B cell (primary cell): Measurements from ENCODE around the gene ABHD13. TPM values are rescaled to one million over a fixed set of nuclear protein-coding genes. Genes with fewer than 3 reads are reported as not detected.

Experiments used
- ATAC-seq: fragments of 200-7000 bp; cut with Tn5 transposase; one replicate; pipeline ENCODE4 v1.10.0; 2021; ENCODE audit warnings: low read depth, mild to moderate bottlenecking, moderate number of reproducible peaks, moderate library complexity
- CTCF ChIA-PET: fragments of 350-600 bp; sonication (Branson Sonifier 250); formaldehyde crosslinking; loops from one replicate; lab custom pipeline; 2021; ENCODE audit warnings: antibody characterized with exemption, inconsistent platforms; lab: Charles Lee
- POLR2A ChIA-PET: fragments of 350-600 bp; sonication (Branson Sonifier 250); formaldehyde crosslinking; loops from one replicate; lab custom pipeline; 2021; ENCODE audit warnings: antibody characterized with exemption; lab: Charles Lee
- DNase-seq: peaks from one replicate; pipeline ENCODE4 v3.0.0; 2013
- H2AFZ ChIP-seq: 2 replicates; pipeline ENCODE4 v1.6.1; 2012; ENCODE audit warnings: mild to moderate bottlenecking, low read depth, low read length; ENCODE audit not compliant: insufficient read depth, poor library complexity, severe bottlenecking
- H3K27ac ChIP-seq, 2 donors: 1 replicate in 1 of 2; 2 replicates in 1 of 2; pipeline ENCODE4 v1.5.1; 2012 to 2013; ENCODE audit warnings: low read length in 2 of 2, mild to moderate bottlenecking in 2 of 2, moderate library complexity in 1 of 2
- H3K27me3 ChIP-seq, 4 experiments: fragments of 200-600 bp in 1 of 4; sonication (generic) in 1 of 4; replicated peaks in 1 of 4; 1 replicate in 2 of 4; 2 replicates in 2 of 4; pipeline versions ENCODE4 v1.6.1 to v1.7.0; 2013 to 2016; ENCODE audit warnings: low read length in 3 of 4, mild to moderate bottlenecking in 2 of 4, mixed read lengths in 1 of 4, moderate library complexity in 1 of 4; ENCODE audit not compliant: insufficient read depth in 4 of 4, control insufficient read depth in 3 of 4; ENCODE audit errors: control extremely low read depth in 1 of 4
- H3K36me3 ChIP-seq, 2 experiments: replicated peaks in 1 of 2; 1 replicate in 1 of 2; 2 replicates in 1 of 2; pipeline versions ENCODE4 v1.6.1 to v1.7.1; 2013; ENCODE audit warnings: low read length in 1 of 2; ENCODE audit not compliant: insufficient read depth in 2 of 2, control insufficient read depth in 1 of 2; ENCODE audit errors: control extremely low read depth in 1 of 2, extremely low read depth in 1 of 2
- H3K4me1 ChIP-seq, 2 donors: fragments of 200-600 bp in 1 of 2; sonication (generic) in 1 of 2; 1 replicate in 1 of 2; 2 replicates in 1 of 2; pipeline versions ENCODE4 v1.5.1 to v1.6.1; 2013 to 2017; ENCODE audit warnings: low read length in 2 of 2; ENCODE audit not compliant: control insufficient read depth in 2 of 2, insufficient read depth in 2 of 2
- H3K4me2 ChIP-seq: replicated peaks from 2 replicates; pipeline ENCODE3; 2012; ENCODE audit warnings: mild to moderate bottlenecking, low read depth, low read length; ENCODE audit not compliant: poor library complexity, severe bottlenecking
- H3K4me3 ChIP-seq, 5 experiments: fragments of 200-600 bp in 1 of 5; sonication (generic) in 1 of 5; 1 replicate in 3 of 5; 2 replicates in 2 of 5; pipeline versions ENCODE4 v1.5.1 to v1.7.0; 2011 to 2016; ENCODE audit warnings: low read length in 4 of 5, mild to moderate bottlenecking in 4 of 5, low read depth in 2 of 5, control low read depth in 1 of 5, moderate library complexity in 1 of 5; ENCODE audit not compliant: insufficient read depth in 1 of 5; ENCODE audit errors: control extremely low read depth in 1 of 5, extremely low read depth in 1 of 5
- H3K79me2 ChIP-seq: fragments of 200-600 bp; sonication (generic); one replicate; pipeline ENCODE4 v1.6.0; 2016; ENCODE audit warnings: low read length; ENCODE audit not compliant: control insufficient read depth, insufficient read depth
- H3K9ac ChIP-seq: fragments of 200-600 bp; sonication (generic); 2 replicates; pipeline ENCODE4 v1.6.1; 2017; ENCODE audit warnings: mild to moderate bottlenecking, low read length, moderate library complexity
- H3K9me3 ChIP-seq, 3 donors: one replicate each; pipeline versions ENCODE4 v1.6.1 to v1.7.1; 2013; ENCODE audit warnings: low read length in 2 of 3; ENCODE audit not compliant: control insufficient read depth in 2 of 3, insufficient read depth in 1 of 3; ENCODE audit errors: control extremely low read depth in 1 of 3
- H4K20me1 ChIP-seq: 2 replicates; pipeline ENCODE4 v1.6.0; 2012; ENCODE audit warnings: mild to moderate bottlenecking, low read length; ENCODE audit not compliant: insufficient read depth, control insufficient read depth, poor library complexity, severe bottlenecking
- H3K27ac Mint-ChIP-seq: one replicate; pipeline ENCODE4 v1.8.0; 2021; ENCODE audit warnings: mixed read lengths
- H3K27me3 Mint-ChIP-seq: one replicate; pipeline ENCODE4 v1.8.0; 2021; ENCODE audit warnings: mixed read lengths
- H3K4me1 Mint-ChIP-seq: one replicate; pipeline ENCODE4 v1.8.0; 2021; ENCODE audit warnings: mixed read lengths
- H3K4me3 Mint-ChIP-seq: one replicate; pipeline ENCODE4 v1.8.0; 2021; ENCODE audit warnings: mixed read lengths
- H3K9me3 Mint-ChIP-seq: one replicate; pipeline ENCODE4 v1.8.0; 2022; ENCODE audit warnings: mixed read lengths; ENCODE audit not compliant: insufficient read depth
- EZH2 ChIP-seq: IDR thresholded peaks from 2 replicates; pipeline ENCODE4 v1.6.1; 2012; ENCODE audit warnings: borderline replicate concordance, low read depth, mild to moderate bottlenecking, moderate library complexity, low read length; ENCODE audit not compliant: insufficient read depth, poor library complexity, severe bottlenecking
- WGBS: methylation state at CpG from one replicate; pipeline ENCODE4 v1.1.5; 2013; ENCODE audit warnings: missing lambda C conversion rate; ENCODE audit not compliant: insufficient coverage; 5-methylcytosine and 5-hydroxymethylcytosine counted together
- intact Hi-C: fragments of 100-400 bp; cut with micrococcal nuclease; formaldehyde crosslinking; loops from one replicate; pipeline ENCODE4 v1.10.0; 2022
- polyA plus RNA-seq: library from polyadenylated mRNA; depleted of rRNA; stranded (reverse); fragments of >200 nt; gene quantifications from 2 replicates; pipeline ENCODE4 v1.2.3, GENCODE V29; 2012
- total RNA-seq, 2 donors: library from RNA; stranded (reverse); fragments of 120-200 nt in 1 of 2; gene quantifications; 1 replicate in 1 of 2; 2 replicates in 1 of 2; pipeline versions ENCODE4 v1.2.3 to v1.2.4, GENCODE V29; 2013 to 2022
- TF ChIP-seq, protein P1 (sequence below): fragments of 200-600 bp; IDR thresholded peaks from one replicate; pipeline ENCODE4 v1.8.0; 2022; ENCODE audit warnings: antibody characterized with exemption, mild to moderate bottlenecking

The ABHD13 gene
- total and polyA plus RNA-seq, 2 donors (not counting 1 experiment from before 2014, with no cell fraction given), result 6.2 to 14.6 TPM

DNA sequence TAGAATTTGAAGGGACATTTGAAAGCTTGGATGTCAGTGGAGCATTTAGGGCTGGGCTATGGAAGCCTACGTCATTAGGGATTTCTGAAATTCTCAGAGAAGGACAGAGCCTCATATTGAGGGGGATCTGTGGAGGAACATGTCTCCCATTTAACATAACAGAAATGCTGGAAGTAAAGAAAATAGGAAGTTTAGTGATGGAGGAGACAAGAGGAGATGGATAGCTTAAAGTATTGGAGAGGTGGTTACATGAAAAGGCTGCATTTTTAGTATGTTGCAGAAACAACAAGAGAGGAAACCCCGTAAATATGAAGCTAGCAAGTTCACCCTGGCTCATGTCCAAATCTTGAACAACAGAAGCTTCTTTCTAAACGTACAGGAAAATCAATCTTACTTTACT, 27.3 kb upstream of the ABHD13 start:
- DNase-seq, result no peak
- TF ChIP-seq, protein P1, sequence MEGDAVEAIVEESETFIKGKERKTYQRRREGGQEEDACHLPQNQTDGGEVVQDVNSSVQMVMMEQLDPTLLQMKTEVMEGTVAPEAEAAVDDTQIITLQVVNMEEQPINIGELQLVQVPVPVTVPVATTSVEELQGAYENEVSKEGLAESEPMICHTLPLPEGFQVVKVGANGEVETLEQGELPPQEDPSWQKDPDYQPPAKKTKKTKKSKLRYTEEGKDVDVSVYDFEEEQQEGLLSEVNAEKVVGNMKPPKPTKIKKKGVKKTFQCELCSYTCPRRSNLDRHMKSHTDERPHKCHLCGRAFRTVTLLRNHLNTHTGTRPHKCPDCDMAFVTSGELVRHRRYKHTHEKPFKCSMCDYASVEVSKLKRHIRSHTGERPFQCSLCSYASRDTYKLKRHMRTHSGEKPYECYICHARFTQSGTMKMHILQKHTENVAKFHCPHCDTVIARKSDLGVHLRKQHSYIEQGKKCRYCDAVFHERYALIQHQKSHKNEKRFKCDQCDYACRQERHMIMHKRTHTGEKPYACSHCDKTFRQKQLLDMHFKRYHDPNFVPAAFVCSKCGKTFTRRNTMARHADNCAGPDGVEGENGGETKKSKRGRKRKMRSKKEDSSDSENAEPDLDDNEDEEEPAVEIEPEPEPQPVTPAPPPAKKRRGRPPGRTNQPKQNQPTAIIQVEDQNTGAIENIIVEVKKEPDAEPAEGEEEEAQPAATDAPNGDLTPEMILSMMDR, result no peak
- TF ChIP-seq EZH2, result no peak

DNA sequence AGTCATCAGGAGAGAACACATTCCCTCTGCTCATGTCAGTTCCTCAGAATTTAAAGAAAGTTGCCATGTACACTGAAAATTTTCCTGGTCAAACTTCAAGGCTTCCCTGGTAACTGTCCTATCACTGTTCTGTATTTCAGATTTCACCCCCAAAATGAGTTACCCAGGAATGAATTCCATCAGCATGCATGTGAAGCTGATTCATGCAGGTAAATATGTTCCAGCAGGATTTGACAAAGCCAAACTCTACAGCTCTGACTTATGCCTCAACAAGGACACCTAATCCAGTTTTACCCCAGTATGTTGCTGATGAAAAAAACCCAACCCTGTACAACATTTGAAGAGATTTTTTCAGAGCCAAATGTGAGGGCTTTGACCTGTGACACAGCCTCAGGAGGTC, 24.4 kb upstream of the ABHD13 start:
- H3K4me1 Mint-ChIP-seq, result peaks cover 2% of the 10 kb centered on the region
- Histone ChIP-seq H3K27me3 (no peaks in the 10 kb centered on the region), H3K27ac (no peak overlapping the region), H3K9ac (no peak overlapping the region), H4K20me1 (no peaks in the 10 kb centered on the region), H3K9me3 (peaks cover 2 to 25% (median 21%) of the 10 kb centered on the region in 3 donors), H3K4me2 (no peak overlapping the region), H3K36me3 (no peaks in the 10 kb centered on the region), H3K4me1 (no peaks in the 10 kb centered on the region), H2AFZ (no peak overlapping the region), H3K4me3 (no peak overlapping the region), H3K79me2 (no peaks in the 10 kb centered on the region)
- H3K4me3 Mint-ChIP-seq, result no peak overlapping the region
- ATAC-seq (no peak), DNase-seq (no peak)
- TF ChIP-seq EZH2, result no peak
- TF ChIP-seq, protein P1, result no peak
- H3K9me3 Mint-ChIP-seq, result peaks cover 11% of the 10 kb centered on the region
- H3K27me3 Mint-ChIP-seq, result peaks cover 3% of the 10 kb centered on the region
- POLR2A ChIA-PET, result no interaction called here
- intact Hi-C loops, result no loop called here
- CTCF ChIA-PET, result interaction anchor here (0.5 to 1.0 kb wide), 2 partner anchors 35 to 38 kb away, joined by 4 to 5 read pairs; no protein-coding TSS in a partner anchor
- no peak overlapping the region for H3K27ac Mint-ChIP-seq

More for the DNA sequence above, 27.3 kb upstream of the ABHD13 start:
- peaks cover 7% of the 10 kb centered on the region for H3K4me1 Mint-ChIP-seq
- ChIA-PET CTCF (interaction anchor here (1.3 kb wide), 1 partner anchor 35 kb away, joined by 4 read pairs; no protein-coding TSS in a partner anchor), POLR2A (no interaction called here)
- Histone ChIP-seq H3K9me3 (peaks cover 1 to 23% (median 16%) of the 10 kb centered on the region in 3 donors), H3K79me2 (no peaks in the 10 kb centered on the region), H3K4me2 (no peak overlapping the region), H3K9ac (no peak overlapping the region), H2AFZ (no peak overlapping the region), H3K4me3 (no peak overlapping the region), H3K36me3 (no peaks in the 10 kb centered on the region), H3K27me3 (no peaks in the 10 kb centered on the region), H4K20me1 (no peaks in the 10 kb centered on the region), H3K27ac (no peak overlapping the region), H3K4me1 (peaks cover 7 to 8% of the 10 kb centered on the region in 2 donors)
- H3K9me3 Mint-ChIP-seq, result peaks cover 3% of the 10 kb centered on the region
- H3K27me3 Mint-ChIP-seq, result peaks cover 3% of the 10 kb centered on the region
- intact Hi-C loops, result no loop called here
- no peak overlapping the region for H3K27ac Mint-ChIP-seq
- no peak for ATAC-seq
- WGBS, result no CpG with 5 or more reads among the region's 3 CpGs
- H3K4me3 Mint-ChIP-seq, result no peak overlapping the region
